ENCODE results near the gene CHRNA3.

- no peak for TF ChIP-seq CTCF (IDR thresholded peaks at IDR 0.05)
- no peak for TF ChIP-seq EZH2 (IDR thresholded peaks at IDR 0.05; ENCODE audit: borderline replicate concordance, insufficient read depth, low read depth, low read length, poor library complexity, severe bottlenecking)
Measured at GRCh38 chr15:78651007-78651406, 30.2 kb upstream of the CHRNA3 start.
